ENCODE results near the gene FOXRED2.
"Not testable (repeated sequence)": the region's sequence is repeated elsewhere in the genome, so short reads cannot be mapped to it uniquely, and the experiment has no call there.

The FOXRED2 gene

GRCh38 chr22:36520423-36520822 lies 13.6 kb upstream of the FOXRED2 start:
- no peaks in the 10 kb centered on the region for H3F3A ChIP-seq (ENCODE audit: insufficient read depth, low read length)
- TF ChIP-seq CTCF (IDR thresholded peaks at IDR 0.05; ENCODE audit: low read length) (no peak), EZH2 (IDR thresholded peaks at IDR 0.05; ENCODE audit: borderline replicate concordance, low read length) (no peak)
- no peak overlapping the region for H3K27ac ChIP-seq (ENCODE audit: low read depth, low read length, poor library complexity, severe bottlenecking)

DNA sequence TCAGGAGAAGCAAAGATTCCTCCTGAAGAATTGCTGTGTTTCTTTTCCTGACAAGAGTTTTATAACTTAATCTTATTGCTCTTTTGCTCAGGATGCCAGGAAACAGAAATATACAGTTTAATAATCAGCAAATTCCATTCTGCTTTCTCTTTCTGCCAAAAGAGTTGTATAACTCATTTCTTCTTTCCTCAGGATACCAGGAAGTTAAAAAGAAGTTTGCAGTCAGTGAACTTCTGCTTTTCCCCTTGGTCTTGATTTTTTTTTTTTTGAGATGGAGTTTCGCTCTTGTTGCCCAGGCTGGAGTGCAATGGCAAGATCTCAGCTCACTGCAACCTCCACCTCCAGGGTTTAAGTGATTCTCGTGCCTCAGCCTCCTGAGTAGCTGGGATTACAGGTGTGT lies 13.1 kb upstream of the FOXRED2 start:
- H2AFZ ChIP-seq (ENCODE audit: low read length); H4K20me1 ChIP-seq (ENCODE audit: insufficient read depth, low read length); H3K4me1 ChIP-seq (ENCODE audit: insufficient read depth, low read length, severe bottlenecking); H3K4me2 ChIP-seq (ENCODE audit: low read length); H3K27ac ChIP-seq (ENCODE audit: low read depth, low read length, poor library complexity, severe bottlenecking); H3K4me3 ChIP-seq (ENCODE audit: low read depth, low read length, poor library complexity, severe bottlenecking); H3K79me2 ChIP-seq (ENCODE audit: insufficient read depth, low read length); H3K27me3 ChIP-seq (ENCODE audit: insufficient read depth, low read length); H3K9ac ChIP-seq (ENCODE audit: low read length); H3K9me3 ChIP-seq (ENCODE audit: low read length); H3F3A ChIP-seq (ENCODE audit: insufficient read depth, low read length); H3K9me2 ChIP-seq (ENCODE audit: low read depth, low read length): not testable (repeated sequence)
- peaks cover 100% of the 10 kb centered on the region for H3K36me3 ChIP-seq (ENCODE audit: insufficient read depth, low read length)

More at GRCh38 chr22:36520423-36520822, 13.6 kb upstream of the FOXRED2 start:
- no peaks in the 10 kb centered on the region for H4K20me1 ChIP-seq (ENCODE audit: insufficient read depth, low read length)
- no peak overlapping the region for H3K4me3 ChIP-seq (ENCODE audit: low read depth, low read length, poor library complexity, severe bottlenecking)
- H3K9ac ChIP-seq (ENCODE audit: low read length): no peak overlapping the region
- no peak overlapping the region for H2AFZ ChIP-seq (ENCODE audit: low read length)
- no peaks in the 10 kb centered on the region for H3K4me1 ChIP-seq (ENCODE audit: insufficient read depth, low read length, severe bottlenecking)
- H3K9me2 ChIP-seq (ENCODE audit: low read depth, low read length): no peaks in the 10 kb centered on the region
- H3K79me2 ChIP-seq (ENCODE audit: insufficient read depth, low read length): no peaks in the 10 kb centered on the region
- H3K4me2 ChIP-seq (ENCODE audit: low read length): no peak overlapping the region
- H3K36me3 ChIP-seq (ENCODE audit: insufficient read depth, low read length): peaks cover 100% of the 10 kb centered on the region
- H3K9me3 ChIP-seq (ENCODE audit: low read length): no peaks in the 10 kb centered on the region
- H3K27me3 ChIP-seq (ENCODE audit: insufficient read depth, low read length): no peaks in the 10 kb centered on the region

- Histone ChIP-seq H3K9me3 (ENCODE audit: low read length) (no peaks in the 10 kb centered on the region), H3K27me3 (ENCODE audit: insufficient read depth, low read length) (no peaks in the 10 kb centered on the region), H3K79me2 (ENCODE audit: insufficient read depth, low read length) (no peaks in the 10 kb centered on the region), H3K9me2 (ENCODE audit: low read depth, low read length) (no peaks in the 10 kb centered on the region), H3K4me3 (ENCODE audit: low read depth, low read length, poor library complexity, severe bottlenecking) (no peak overlapping the region), H3K9ac (ENCODE audit: low read length) (no peak overlapping the region), H3K4me1 (ENCODE audit: insufficient read depth, low read length, severe bottlenecking) (no peaks in the 10 kb centered on the region), H4K20me1 (ENCODE audit: insufficient read depth, low read length) (no peaks in the 10 kb centered on the region), H2AFZ (ENCODE audit: low read length) (no peak overlapping the region), H3F3A (ENCODE audit: insufficient read depth, low read length) (no peaks in the 10 kb centered on the region), H3K36me3 (ENCODE audit: insufficient read depth, low read length) (peaks cover 99% of the 10 kb centered on the region), H3K27ac (ENCODE audit: low read depth, low read length, poor library complexity, severe bottlenecking) (no peak overlapping the region), H3K4me2 (ENCODE audit: low read length) (no peak overlapping the region)
- no peak for TF ChIP-seq EZH2 (IDR thresholded peaks at IDR 0.05; ENCODE audit: borderline replicate concordance, low read length)
- TF ChIP-seq CTCF (IDR thresholded peaks at IDR 0.05; ENCODE audit: low read length): no peak
These were observed 7.9 kb upstream of the FOXRED2 start for GRCh38 chr22:36514766-36515165.

DNA sequence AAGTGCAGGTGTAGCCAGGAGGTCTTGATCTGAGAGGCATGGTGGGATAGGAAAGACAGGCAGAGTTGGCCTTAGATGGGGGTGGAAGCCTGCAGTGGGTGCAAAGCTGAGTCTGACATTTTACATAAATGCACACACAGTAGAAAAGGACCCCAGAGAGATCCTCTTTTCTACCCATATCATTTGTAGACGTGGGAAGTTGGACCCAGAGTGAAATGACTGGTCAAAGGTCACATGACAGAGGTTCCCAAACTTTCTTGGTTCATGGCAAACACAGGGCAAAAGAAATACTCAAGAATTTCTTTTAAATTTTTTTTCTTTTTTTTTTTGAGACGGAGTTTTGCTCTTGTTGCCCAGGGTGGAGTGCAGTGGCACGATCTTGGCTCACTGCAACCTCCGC lies 6.2 kb upstream of the FOXRED2 start:
- Histone ChIP-seq H3K4me1 (ENCODE audit: insufficient read depth, low read length, severe bottlenecking) (no peaks in the 10 kb centered on the region), H4K20me1 (ENCODE audit: insufficient read depth, low read length) (no peaks in the 10 kb centered on the region), H3K4me3 (ENCODE audit: low read depth, low read length, poor library complexity, severe bottlenecking) (no peak overlapping the region), H3K9me2 (ENCODE audit: low read depth, low read length) (no peaks in the 10 kb centered on the region), H3K27me3 (ENCODE audit: insufficient read depth, low read length) (no peaks in the 10 kb centered on the region), H3K36me3 (ENCODE audit: insufficient read depth, low read length) (peaks cover 82% of the 10 kb centered on the region), H3K9me3 (ENCODE audit: low read length) (no peaks in the 10 kb centered on the region), H2AFZ (ENCODE audit: low read length) (no peak overlapping the region), H3K79me2 (ENCODE audit: insufficient read depth, low read length) (no peaks in the 10 kb centered on the region), H3K27ac (ENCODE audit: low read depth, low read length, poor library complexity, severe bottlenecking) (no peak overlapping the region), H3F3A (ENCODE audit: insufficient read depth, low read length) (peaks cover 4% of the 10 kb centered on the region; the same call in 1 of the 2 replicates), H3K9ac (ENCODE audit: low read length) (no peak overlapping the region), H3K4me2 (ENCODE audit: low read length) (no peak overlapping the region)
- TF ChIP-seq EZH2 (IDR thresholded peaks at IDR 0.05; ENCODE audit: borderline replicate concordance, low read length) (no peak), CTCF (IDR thresholded peaks at IDR 0.05; ENCODE audit: low read length) (no peak)

Measured in OCI-LY1 (cell line).